HEK293 (cell line): Measurements from ENCODE around the gene DNAH9.

Source experiments
- CTCF ChIP-seq: fragments of 450-650 bp; formaldehyde crosslinking; IDR thresholded peaks from 2 replicates; pipeline ENCODE4 v1.5.1; 2016; ENCODE audit warnings: missing biosample characterization, missing genetic modification characterization
- MYNN ChIP-seq: fragments of 450-650 bp; formaldehyde crosslinking; IDR thresholded peaks from 2 replicates; pipeline ENCODE4 v1.5.1; 2016; ENCODE audit warnings: missing biosample characterization, missing genetic modification characterization, borderline replicate concordance
- REST ChIP-seq: fragments of 450-650 bp; formaldehyde crosslinking; IDR thresholded peaks from 2 replicates; pipeline ENCODE4 v1.5.1; 2016; ENCODE audit warnings: missing biosample characterization, missing genetic modification characterization
- ZBTB7A ChIP-seq: fragments of 450-650 bp; formaldehyde crosslinking; IDR thresholded peaks from 2 replicates; pipeline ENCODE4 v1.5.1; 2016; ENCODE audit warnings: low read depth, missing biosample characterization, missing genetic modification characterization
- ZNF174 ChIP-seq: fragments of 450-650 bp; formaldehyde crosslinking; IDR thresholded peaks from 2 replicates; pipeline ENCODE4 v1.5.0; 2017; ENCODE audit warnings: missing biosample characterization, mild to moderate bottlenecking, missing genetic modification characterization
- ZNF202 ChIP-seq: fragments of 450-650 bp; formaldehyde crosslinking; IDR thresholded peaks from 2 replicates; pipeline ENCODE4 v1.5.1; 2016; ENCODE audit warnings: missing biosample characterization, missing genetic modification characterization, borderline replicate concordance
- ZNF621 ChIP-seq: fragments of 450-650 bp; formaldehyde crosslinking; IDR thresholded peaks from 2 replicates; pipeline ENCODE4 v1.5.1; 2017; ENCODE audit warnings: missing biosample characterization, missing genetic modification characterization

GRCh38 chr17:11953924-11954323, 355.7 kb downstream of the DNAH9 start:
- TF ChIP-seq MYNN = no peak
- no peak for TF ChIP-seq CTCF (tag by site-specific recombination)
- TF ChIP-seq ZNF621 (tag by site-specific recombination) = no peak
- TF ChIP-seq REST = no peak
- TF ChIP-seq ZNF174 = no peak
- TF ChIP-seq ZBTB7A (tag by site-specific recombination) = no peak
- TF ChIP-seq ZNF202 (tag by site-specific recombination) = no peak
